SW 1271 (cell line): ENCODE measurements around the gene LRRK1.

Experiments
- DNase-seq, 2 experiments: peaks; one replicate each; lab custom pipeline; 2025; lab: John Stamatoyannopoulos, UW

Gene LRRK1

DNA sequence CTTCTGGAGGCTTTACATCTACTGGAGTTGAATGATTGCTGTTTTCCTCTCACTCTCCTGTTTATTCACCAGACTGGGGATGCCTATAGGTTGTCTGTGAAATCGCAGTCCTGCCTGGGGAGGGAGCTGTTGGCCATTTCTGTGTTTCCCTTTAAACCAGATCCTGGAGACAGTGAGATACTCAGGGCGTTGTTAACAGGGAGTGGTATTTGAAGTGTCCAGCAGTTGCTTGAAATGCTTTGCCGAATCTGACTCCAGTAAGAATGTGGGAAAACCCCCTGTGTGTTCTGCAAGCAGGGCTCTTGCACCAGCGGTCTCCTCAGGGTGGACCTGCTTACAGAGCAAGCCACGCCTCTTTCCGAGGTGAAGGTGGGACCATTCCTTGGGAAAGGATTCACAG is 4.3 kb upstream of the LRRK1 start:
- DNase-seq, result peak in 1 of 2 experiments; percentile 14

DNA sequence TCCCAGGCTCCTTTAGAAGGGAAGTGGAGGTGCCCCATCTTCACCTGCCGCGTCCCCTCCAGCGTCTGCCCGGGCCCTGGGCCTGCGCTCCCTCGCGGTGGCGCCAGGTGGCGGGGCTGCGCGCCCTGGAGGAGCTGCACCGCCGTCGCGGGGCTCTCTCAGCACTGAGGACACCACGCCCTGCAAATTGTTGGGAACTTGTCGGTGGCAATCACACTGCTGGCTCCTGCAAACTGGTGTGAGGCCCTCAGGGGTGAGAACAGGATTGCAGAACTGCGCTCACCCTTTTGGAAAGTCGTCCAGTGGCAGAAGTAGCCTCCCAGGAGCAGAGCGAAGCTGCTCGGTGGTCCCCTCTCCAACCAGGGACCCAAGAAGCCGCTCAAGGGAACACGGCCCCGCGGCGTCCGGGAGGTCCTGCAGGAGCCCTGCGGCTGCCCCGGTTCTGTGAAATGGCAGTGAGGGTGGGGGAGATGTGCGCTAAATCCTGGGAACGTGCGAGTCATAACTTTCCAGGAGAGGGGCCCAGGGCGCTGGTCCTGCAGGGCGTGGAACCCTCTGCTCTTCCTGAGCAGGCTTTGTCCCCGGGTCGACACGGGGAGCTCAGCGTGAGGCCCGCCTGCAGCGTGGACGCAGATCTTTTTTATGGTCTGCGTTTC is 995 bp upstream of the LRRK1 start:
- peak; percentile 33 to 54 for DNase-seq

DNA sequence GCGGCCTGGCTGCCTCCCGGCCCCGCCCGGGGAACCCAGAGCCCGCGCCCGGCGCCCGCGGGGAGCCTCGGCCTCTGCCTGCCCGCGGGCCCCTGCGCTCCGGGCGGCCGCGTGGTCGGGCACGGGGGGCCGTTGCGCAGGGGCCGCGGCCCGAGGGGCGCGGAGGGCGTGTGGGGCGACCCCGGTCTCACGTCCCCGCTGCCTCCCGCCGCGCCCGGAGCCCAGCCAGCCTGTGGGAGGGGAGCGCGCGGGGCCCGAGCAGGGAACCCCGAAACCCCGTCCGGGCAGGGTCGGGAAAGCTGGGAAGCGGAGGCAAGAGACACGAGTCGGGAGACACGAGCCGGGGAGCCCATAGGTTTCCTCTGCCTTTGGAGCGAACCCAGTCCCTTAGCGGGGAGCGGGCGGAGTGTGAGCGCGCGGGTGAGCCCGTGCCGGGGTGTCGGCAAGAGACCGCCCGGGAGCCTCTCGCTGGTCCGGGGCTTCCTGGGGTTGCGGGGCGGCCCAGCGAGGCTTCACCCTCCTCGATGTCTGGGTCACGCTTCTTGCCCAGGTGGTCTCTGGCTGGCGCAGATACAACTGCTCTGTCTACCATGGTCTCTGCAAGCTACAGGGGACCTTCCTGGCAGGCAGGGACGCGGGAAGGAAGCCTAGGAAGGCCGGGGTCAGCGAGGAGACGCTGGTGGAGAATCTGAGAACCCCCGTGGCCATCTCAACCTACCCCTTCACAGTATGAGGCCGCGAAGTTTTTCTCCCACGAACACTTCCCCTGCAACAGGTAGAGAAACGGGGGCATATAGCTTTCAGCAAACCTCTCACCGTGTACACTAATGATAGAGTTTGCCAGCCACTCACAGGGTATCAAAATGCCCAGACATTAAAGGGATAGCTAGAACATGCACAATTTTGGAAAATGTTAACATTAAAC is 586 bp downstream of the LRRK1 start:
- no peak for DNase-seq

DNA sequence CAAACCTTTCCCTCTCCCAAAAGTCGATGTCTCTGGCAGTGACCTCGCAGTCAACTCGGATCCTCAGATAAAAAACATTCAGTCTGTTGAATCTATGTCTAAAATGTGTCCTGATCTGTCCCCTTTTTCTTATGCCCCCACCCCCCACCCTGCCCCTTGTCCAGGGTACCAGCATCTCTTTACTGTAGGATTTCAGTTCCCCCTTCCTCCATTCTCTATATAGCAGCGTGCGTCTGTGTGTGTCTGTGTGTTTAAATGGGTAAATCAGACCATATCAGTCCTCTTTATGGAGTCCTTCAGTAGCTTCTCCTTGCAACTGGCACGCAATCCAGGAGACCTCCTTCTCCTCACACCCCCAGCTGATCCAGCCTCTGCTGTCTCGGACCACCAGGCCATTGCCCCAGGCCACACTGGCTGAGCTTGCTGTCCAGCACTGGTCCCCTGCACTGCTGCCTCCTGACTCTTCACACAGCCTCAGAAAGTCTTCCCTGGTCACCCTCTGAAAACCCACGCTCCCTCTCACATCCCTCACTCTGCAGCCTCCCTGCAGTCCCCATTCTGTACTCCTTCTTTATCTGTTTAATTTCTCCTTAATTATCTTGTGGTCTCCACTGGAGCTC is 1.5 kb downstream of the LRRK1 start:
- DNase-seq, result no peak

DNA sequence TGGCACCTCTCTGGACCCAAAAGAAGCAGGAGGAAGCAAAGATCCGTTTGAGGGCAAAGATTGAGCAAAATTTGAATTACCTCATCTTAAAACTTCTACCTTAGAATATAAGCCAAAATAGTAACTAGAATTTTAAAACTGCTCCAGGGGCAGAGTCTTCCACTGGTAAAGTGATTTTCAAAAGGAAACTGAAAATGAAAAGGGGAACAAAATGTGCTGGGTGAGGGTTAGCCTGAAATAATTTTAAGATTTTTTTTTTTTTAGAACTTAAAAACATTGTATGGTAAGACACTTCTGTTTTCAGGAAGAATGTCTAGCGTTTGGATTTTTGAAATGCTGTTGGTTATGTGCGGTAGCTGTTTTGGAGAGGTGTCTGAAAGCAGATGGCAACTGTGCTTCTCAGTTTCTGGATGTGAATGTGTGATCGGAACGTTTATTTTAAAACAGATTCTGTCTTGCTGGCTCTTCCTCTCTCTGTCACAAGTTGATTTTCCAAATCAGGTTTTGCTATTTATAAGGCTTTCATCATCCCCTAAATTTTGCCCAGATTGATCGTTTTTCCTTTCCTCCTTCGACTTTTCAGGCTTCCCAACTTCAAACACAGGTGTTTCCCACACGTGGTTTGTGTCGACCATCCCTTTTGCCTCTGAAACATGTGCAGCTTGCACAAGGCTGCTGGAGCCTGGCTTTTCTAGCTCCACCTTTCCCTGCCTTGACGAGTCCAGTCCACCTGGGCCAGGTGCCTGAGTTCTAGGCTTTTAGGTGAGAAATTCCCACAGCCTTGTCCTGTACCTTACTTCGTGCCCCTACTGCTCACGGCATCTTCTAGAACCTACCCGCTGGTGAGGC is 3.3 kb downstream of the LRRK1 start:
- no peak for DNase-seq

DNA sequence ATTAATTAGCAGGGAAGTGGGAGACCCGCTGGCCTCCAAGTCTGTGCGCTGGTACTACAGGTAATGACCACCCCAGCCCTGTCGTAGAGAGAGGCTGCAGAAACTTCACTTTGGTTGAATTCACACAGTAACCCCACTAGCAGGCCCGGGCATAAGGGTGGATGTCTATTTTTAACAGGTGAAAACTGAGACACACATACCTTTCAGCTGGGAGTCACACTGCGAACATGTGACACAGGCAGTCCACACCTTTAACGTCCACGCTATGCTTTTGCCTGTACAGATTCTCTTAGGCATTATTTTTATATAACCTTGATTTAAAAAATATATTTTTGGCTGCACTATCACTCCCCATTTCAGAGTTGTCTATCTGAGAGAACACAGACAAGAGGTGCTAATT is 3.9 kb downstream of the LRRK1 start:
- no peak for DNase-seq

DNA sequence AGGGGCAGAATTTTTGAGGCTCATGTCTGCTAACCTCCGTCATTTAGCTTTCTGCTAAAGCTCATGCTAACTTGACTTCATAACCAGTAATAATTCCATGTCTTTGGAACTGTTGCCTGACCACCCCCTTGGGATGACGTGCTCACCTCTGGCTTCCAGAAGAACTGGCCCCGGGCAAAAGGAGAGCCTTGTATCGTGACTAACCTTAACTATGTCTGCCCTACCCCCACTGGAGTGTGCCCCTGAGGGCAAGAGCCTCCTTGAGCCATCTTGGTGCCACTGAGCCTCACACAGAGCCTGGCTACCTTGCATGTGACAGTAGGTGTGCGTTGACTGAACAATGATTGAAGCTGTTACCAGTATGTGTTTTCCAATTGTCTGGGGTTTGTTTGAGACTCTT is 4.7 kb downstream of the LRRK1 start:
- no peak for DNase-seq

DNA sequence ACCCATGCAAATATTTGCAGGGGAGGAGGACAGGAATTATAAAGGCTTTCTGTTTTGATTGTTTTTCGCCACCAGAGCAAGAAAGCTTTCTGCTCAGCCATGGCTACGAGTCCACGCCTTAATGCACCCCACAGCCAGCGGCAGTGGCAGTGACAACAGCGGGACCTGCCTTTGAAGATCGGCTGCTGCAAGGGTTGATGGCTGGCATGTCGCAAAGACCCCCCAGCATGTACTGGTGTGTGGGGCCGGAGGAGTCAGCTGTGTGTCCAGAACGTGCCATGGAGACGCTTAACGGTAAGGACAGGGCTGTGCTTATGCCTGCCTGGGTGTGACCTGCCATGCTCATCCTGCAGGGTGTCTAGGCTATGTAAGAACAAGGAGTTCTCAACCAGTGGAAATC is 5.3 kb downstream of the LRRK1 start:
- DNase-seq, result no peak

DNA sequence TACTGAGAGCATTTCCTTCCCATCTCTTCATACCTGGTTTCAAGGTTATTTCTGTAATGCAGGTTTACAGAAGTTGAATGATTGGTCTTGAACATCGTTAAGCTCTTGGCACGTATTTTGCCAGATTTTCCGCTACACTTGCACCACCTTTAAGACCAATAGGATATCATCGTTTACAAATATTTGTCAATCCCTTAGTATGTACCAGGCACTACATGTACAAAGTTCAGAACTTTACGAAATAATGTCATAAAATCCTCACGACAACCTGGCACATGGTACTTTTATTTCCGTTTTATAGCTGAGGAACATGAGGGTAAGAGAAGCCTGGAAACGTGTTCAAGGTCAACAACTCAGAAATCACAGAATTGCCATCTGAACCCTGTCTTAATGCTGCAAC is 6.3 kb downstream of the LRRK1 start:
- no peak for DNase-seq

DNA sequence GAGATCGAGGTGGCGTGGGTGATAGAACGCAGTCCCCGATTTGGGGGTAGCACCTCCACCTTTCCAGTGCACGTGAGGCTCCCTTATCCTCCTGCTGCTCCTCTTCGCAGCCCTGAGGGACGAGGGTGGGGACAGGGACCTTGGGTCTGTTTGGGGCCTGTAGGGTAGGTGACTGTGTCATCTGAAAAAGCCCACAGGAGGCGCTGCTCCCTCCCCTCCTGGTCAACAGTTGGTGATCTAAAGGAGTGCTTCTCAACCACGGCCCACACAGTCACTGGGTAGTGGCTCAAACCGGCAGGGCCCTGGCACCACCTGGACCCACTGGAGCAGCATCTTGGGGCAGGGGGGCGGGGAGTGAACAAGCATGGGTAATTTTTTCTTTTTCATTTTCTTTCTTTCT is 7.1 kb downstream of the LRRK1 start:
- no peak for DNase-seq

DNA sequence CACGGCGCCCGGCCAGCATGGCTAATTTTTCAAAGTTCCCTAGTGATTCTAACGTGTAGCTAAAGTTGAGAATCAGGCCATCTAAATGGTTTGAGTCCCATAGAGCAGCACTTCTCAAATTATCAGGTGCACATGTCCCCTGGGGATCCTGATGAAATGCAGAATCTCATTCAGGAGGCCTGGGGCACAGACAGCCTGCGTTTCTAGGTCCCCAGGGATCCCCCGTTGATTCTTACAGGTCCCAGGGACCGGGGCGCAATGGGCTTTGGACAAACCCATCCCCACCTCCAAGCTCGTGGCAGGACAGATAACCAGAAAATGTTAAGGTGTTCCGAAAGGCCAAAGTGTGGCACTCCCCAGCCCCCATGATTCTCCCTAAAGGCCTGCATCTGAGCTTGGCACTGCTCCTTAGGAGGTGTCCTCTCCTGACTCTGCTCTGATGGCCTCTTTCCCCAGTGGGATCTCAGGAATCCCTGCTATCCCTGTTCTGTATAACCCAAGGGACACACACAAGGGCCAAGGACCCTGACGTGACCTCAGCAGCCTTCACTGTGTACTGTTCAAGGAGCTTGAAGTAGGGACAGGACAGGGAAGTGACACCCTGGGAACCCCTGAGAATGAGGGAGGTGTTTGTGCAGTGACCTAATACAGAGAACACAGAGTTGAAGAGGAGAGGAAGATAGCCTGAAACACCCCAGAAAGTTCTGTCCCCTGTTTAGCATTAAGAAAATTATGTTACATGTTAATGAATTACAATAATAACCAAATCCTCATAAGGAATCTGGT is 8.0 kb downstream of the LRRK1 start:
- DNase-seq, result no peak

DNA sequence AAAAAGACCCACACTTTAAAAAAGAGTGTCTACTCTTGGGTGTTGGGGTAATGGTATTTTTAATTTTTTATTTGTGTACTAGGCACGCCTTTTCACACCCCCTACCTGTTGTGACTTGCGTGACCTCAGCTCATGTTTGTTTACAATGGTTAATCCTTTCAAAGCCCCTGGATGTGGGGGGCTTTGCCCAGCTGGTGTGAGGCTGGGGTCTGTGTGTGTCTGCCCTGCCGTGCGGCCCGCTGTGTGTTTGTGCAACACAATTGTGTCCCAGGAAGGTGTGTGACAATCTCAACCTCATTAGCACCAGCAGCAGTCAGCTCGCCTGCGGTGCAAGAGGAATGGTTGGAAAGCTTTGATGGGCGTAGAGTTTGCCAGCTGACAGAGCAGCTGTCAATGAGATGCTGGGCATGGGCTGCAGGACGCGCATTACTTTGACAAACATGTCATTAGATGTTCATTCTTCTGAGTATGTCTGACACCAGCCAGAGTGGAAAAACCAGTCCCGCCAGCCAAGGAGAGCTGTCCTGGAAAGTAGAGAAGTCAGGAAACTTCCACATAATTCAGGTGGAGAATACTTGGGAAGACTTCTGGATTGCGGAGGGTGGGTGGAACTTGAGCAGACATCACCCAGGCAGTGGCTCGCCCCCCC is 9.6 kb downstream of the LRRK1 start:
- no peak for DNase-seq

DNA sequence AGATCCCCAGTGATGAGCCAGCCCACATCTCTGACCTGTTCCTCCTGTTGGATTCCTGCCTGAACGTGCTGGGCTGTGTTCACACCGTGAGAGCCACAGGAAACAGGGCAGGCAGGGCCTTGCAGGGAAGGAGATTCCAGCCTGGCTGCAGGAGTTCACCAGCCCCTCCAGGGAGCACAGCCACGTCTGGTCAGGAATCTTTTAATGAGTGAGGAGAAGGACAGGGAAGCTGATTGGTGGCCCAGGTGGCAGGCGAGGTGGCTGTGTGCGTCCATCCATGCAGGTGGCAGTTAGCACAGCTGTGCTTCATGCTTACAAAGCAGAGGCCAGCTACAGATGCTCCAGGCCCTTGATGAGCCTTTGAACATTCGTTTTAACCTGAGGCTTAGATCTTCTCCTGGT is 10.5 kb downstream of the LRRK1 start:
- no peak for DNase-seq

DNA sequence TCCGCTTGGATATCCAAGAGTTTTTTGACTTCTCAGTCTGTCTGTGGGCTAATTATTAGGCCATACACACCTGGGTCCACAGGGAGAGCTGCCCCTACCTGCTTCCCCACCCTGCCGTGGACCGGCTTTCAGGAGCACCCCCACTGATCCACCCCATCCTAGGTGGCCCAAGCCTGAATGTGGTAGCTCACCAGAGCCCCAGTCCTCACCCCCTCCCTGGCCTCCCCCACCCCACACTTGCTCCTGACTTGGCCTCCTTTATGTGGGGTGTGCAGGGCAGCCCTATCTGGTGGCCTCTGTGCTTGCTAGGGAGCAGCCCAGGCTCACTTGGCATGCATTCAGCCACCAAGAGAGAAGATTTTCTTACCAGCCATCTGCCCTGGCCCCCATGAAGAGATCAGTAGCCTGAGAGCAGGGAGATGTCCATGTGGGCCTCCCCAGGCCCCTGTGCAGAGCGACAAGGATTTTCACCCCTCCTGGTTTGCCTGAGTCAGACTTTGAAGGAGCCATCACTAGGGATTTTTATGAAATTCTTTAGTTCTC is 11.2 kb downstream of the LRRK1 start:
- no peak for DNase-seq

DNA sequence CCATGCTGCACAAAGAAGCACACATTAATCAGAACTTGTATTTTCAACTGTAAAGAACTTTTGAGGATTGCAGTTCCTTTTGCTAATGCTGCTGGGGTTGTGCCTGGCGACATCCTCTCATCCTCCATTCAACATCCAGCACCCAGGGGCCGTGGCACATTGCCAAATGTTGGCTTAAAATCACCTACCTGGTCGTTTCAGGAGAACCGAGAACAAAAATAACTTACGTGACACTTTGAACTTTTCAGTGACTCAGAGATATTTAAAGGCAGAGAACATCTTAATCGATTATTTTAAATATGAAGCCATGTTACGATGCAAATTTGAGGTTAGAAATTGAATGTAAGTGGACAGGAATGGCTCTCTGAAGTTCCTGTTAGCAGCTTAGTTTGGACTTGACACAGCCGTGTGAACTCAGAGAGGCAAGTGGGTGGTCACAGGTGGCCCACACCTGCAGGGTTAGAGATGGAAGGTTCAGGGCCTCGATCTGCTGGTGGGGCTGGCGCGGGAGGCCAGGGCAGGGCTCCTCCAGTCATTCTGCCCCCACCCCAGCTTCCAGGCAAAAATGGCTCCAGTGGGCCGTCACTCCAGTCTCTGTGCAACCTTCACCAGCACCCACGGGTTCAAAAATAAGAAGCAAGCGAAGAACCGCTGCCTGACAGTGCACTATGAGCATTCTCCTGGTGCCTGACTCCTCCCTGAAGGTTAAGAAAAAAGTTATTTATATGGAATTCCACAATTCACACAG is 12.2 kb downstream of the LRRK1 start:
- no peak for DNase-seq

DNA sequence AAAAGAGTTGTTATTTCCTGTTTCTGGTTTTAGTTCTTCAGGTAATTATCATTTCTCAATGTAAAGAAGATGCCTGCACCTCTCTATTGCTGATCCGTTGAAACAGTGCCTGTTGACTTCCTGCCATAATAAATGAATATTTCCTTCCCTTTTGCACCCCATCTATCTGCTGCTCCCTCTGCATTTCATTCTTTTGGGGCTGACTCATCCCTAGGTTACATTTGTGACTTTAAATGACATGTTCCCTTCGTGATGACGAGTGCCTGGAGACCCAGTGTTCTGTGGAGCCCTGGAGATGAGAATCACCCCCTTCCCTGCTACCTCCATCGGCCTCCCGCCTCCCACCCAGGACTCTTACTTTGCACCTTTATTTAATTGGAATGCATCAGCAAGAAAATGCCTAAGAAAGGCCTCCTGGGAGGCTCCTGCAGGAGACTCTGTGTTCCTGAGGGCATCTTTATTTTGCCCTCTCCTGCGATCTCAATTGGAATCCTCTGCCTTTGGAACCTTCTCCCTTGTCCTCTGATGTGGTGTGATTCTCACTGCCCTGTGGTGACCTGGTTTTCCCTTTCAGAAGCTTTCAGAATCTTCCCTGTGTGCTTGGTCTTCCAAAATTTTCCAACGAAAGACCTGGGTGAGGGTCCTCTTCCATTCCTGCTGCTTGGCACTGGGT is 13.7 kb downstream of the LRRK1 start:
- no peak for DNase-seq

DNA sequence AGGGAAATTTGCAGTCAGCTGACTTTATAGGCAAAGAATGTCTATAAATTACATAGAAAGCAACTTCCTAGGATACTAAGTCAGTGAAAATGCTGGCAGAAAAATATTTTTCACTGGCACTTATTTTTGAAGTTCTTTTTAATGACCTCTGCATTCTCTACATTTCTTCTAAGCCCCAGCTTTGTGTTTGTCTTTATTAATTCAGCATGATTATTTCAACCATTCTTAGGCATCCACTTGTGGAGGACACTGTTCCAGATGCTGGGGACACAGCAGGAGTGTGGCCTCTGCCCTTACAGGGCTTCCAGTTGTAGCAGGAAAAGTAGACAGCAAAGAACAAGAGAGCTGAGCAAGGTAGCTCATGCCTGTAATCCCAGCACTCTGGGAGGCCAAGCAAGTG is 15.0 kb downstream of the LRRK1 start:
- no peak for DNase-seq

DNA sequence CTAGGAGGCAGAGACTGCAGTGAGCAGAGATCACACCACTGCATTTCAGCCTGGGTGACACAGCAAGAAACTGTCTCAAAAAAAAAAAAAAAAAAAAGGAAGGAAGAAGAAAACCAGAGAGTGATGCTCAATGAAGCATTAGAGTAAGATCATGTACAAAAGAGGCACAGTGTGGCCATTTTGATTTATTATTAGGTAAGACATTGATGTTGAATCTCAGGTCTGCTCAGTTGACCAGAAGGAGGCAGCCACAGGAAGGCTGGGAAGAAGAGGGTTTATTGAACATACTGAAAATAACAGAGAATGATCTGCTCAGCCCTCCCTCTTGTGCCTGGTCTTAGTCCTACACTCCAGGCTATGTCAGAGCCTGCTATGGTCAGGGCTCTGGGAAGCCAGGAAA is 15.6 kb downstream of the LRRK1 start:
- peak in 1 of 2 experiments; percentile 28 for DNase-seq

DNA sequence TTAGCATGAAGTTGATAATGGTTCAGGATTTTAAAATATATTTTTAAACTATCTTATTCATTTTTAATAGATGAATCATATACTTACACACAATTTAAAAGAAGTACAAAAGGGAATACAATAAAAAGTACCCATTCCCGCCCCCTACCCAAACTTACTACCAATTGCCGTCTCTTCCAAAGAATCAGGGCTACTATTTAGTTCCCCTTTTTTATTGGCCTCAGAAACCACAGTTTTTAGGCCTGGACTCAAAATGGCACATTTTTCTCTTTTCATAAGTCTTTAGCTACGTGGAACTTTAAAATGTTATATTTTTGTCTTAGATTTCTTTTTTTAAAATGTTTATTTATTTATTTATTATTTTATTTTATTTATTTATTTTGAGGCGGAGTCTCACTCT is 18.0 kb downstream of the LRRK1 start:
- no peak for DNase-seq
